HG02798 (cell line): Measurements from ENCODE around the gene PTPRJ.
"Not testable (repeated sequence)": the region's sequence is repeated elsewhere in the genome, so short reads cannot be mapped to it uniquely, and the experiment has no call there.

Experiments
- ATAC-seq: cut with Tn5 transposase; IDR thresholded peaks from one replicate; pipeline ENCODE4 v1.9.1; 2021; ENCODE audit warnings: mild to moderate bottlenecking; ENCODE audit not compliant: unreplicated experiment, poor library complexity

The PTPRJ gene

GRCh38 chr11:47980088-47980906 lies at the start of gene PTPRJ:
Gene PTPRJ (plus strand): TSS chr11:47980559. CDS start chr11:47980913, 354 bp downstream.
- peak; percentile 60 for ATAC-seq

GRCh38 chr11:47932544-47932943 lies 47.8 kb upstream of the PTPRJ start:
- ATAC-seq = no peak

- not testable (repeated sequence) for ATAC-seq
Observed at GRCh38 chr11:47933797-47934196, 46.6 kb upstream of the PTPRJ start.

GRCh38 chr11:47938791-47939560 lies 41.4 kb upstream of the PTPRJ start:
- no peak for ATAC-seq

GRCh38 chr11:47940904-47941649 lies 39.3 kb upstream of the PTPRJ start:
- no peak for ATAC-seq

- ATAC-seq = no peak
Observed at GRCh38 chr11:47941907-47942558, 38.3 kb upstream of the PTPRJ start.

GRCh38 chr11:47943721-47944586 lies 36.4 kb upstream of the PTPRJ start:
- no peak for ATAC-seq

GRCh38 chr11:47944632-47945031 lies 35.7 kb upstream of the PTPRJ start:
- ATAC-seq = no peak

GRCh38 chr11:47946682-47947559 lies 33.4 kb upstream of the PTPRJ start:
- ATAC-seq = no peak

- no peak for ATAC-seq
Observed at GRCh38 chr11:47948137-47948536, 32.2 kb upstream of the PTPRJ start.

GRCh38 chr11:47949001-47949675 lies 31.2 kb upstream of the PTPRJ start:
- not testable (repeated sequence) for ATAC-seq

GRCh38 chr11:47950396-47950795 lies 30.0 kb upstream of the PTPRJ start:
- ATAC-seq = peak; percentile 62

GRCh38 chr11:47951504-47951903 lies 28.9 kb upstream of the PTPRJ start:
- ATAC-seq = not testable (repeated sequence)

- ATAC-seq = no peak
Observed at GRCh38 chr11:47955061-47955755, 25.2 kb upstream of the PTPRJ start.

GRCh38 chr11:47960015-47960414 lies 20.3 kb upstream of the PTPRJ start:
- ATAC-seq = no peak

- ATAC-seq = no peak
Observed at GRCh38 chr11:47961383-47961782, 19.0 kb upstream of the PTPRJ start.

GRCh38 chr11:47964546-47964945 lies 15.8 kb upstream of the PTPRJ start:
- ATAC-seq = no peak
